GM12878 (cell line): ENCODE data around the gene ICA1.

Source experiments
- ASH2L ChIP-seq: fragments of 300-600, 200-600 bp; sonication (generic); IDR thresholded peaks from 2 replicates; pipeline ENCODE4 v1.6.1; 2017; ENCODE audit warnings: low read depth, mild to moderate bottlenecking, borderline replicate concordance
- ATF2 ChIP-seq: IDR thresholded peaks from 2 replicates; pipeline ENCODE4 v1.6.1; 2012; ENCODE audit warnings: low read length, inconsistent platforms
- BACH1 ChIP-seq: fragments of 450-650 bp; IDR thresholded peaks from 2 replicates; pipeline ENCODE4 v1.6.1; 2017; ENCODE audit warnings: mild to moderate bottlenecking, borderline replicate concordance
- EZH2 ChIP-seq: IDR thresholded peaks from 2 replicates; pipeline ENCODE4 v1.6.1; 2012; ENCODE audit warnings: low read depth, mild to moderate bottlenecking, control low read depth, inconsistent platforms, low read length, borderline replicate concordance; ENCODE audit not compliant: control insufficient read depth
- PAX5 ChIP-seq: IDR thresholded peaks from 2 replicates; pipeline ENCODE4 v1.6.1; 2011; ENCODE audit warnings: low read depth, low read length, borderline replicate concordance
- POLR2A ChIP-seq: IDR thresholded peaks from 2 replicates; pipeline ENCODE4 v1.6.1; 2011; ENCODE audit warnings: low read depth, mild to moderate bottlenecking, low read length
- POLR2AphosphoS5 ChIP-seq: IDR thresholded peaks from 2 replicates; pipeline ENCODE4 v1.6.1; 2011; ENCODE audit warnings: mild to moderate bottlenecking, low read length, inconsistent platforms
- SMAD1 ChIP-seq: fragments of 450-650 bp; IDR thresholded peaks from 2 replicates; pipeline ENCODE4 v1.6.1; 2018; ENCODE audit warnings: mild to moderate bottlenecking, low read depth; ENCODE audit not compliant: partially characterized antibody
- TBL1XR1 ChIP-seq: IDR thresholded peaks from 2 replicates; pipeline ENCODE4 v1.6.1; 2012; ENCODE audit warnings: low read depth, low read length, improper control_type of control experiment
- TCF3 ChIP-seq: IDR thresholded peaks from 2 replicates; pipeline ENCODE4 v1.6.1; 2012; ENCODE audit warnings: low read depth, mild to moderate bottlenecking, low read length, borderline replicate concordance; ENCODE audit not compliant: insufficient read depth
- ZNF384 ChIP-seq: IDR thresholded peaks from 2 replicates; pipeline ENCODE4 v1.6.1; 2012; ENCODE audit warnings: low read depth, mild to moderate bottlenecking, low read length, improper control_type of control experiment, borderline replicate concordance
- TF ChIP-seq, protein P1 (sequence below), 3 experiments: IDR thresholded peaks in 2 of 3; conservative IDR thresholded peaks in 1 of 3; 2 replicates each; pipeline ENCODE4 v1.5.1; 2011; ENCODE audit warnings: low read depth in 3 of 3, low read length in 3 of 3, mild to moderate bottlenecking in 3 of 3, control low read depth in 2 of 3, moderate library complexity in 2 of 3, inconsistent platforms in 1 of 3, mixed read lengths in 1 of 3; ENCODE audit not compliant: control insufficient read depth in 2 of 3, insufficient read depth in 1 of 3; ENCODE audit errors: extremely low read depth in 1 of 3
- TF ChIP-seq, protein P2 (sequence below): fragments of 450-650 bp; formaldehyde crosslinking; IDR thresholded peaks from 2 replicates; pipeline ENCODE4 v1.4.0; 2020; ENCODE audit warnings: mild to moderate bottlenecking, moderate library complexity

DNA sequence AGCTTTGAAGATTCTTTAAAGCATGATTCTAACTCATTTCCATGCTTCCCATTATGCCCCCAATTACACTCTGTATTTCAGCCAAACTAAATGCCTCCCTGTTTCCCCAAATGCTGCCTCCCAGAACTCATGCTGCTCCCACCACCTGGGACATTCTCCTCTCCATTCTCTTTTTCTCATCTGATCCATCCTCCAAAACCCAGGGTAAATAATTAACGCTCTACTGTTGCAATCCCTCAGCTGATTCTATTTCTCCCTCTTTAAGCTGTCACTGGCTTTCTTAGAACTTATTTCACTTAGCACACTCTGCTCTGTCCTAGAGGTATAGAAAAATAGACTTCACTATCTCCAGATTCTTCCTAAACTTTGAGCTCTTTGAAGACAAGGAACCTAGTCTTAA is 104.7 kb downstream of the ICA1 start:
- TF ChIP-seq SMAD1 (no peak), ATF2 (no peak), BACH1 (no peak), POLR2AphosphoS5 (no peak), TCF3 (no peak), PAX5 (no peak), ASH2L (no peak), EZH2 (no peak), ZNF384 (no peak), TBL1XR1 (no peak), POLR2A (no peak)
- TF ChIP-seq, protein P1, sequence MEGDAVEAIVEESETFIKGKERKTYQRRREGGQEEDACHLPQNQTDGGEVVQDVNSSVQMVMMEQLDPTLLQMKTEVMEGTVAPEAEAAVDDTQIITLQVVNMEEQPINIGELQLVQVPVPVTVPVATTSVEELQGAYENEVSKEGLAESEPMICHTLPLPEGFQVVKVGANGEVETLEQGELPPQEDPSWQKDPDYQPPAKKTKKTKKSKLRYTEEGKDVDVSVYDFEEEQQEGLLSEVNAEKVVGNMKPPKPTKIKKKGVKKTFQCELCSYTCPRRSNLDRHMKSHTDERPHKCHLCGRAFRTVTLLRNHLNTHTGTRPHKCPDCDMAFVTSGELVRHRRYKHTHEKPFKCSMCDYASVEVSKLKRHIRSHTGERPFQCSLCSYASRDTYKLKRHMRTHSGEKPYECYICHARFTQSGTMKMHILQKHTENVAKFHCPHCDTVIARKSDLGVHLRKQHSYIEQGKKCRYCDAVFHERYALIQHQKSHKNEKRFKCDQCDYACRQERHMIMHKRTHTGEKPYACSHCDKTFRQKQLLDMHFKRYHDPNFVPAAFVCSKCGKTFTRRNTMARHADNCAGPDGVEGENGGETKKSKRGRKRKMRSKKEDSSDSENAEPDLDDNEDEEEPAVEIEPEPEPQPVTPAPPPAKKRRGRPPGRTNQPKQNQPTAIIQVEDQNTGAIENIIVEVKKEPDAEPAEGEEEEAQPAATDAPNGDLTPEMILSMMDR (IDR thresholded peaks at IDR 0.05 in 2 of 3, conservative IDR thresholded peaks at IDR 0.05 in 1 of 3; ENCODE audit: control insufficient read depth in 2 of 3, extremely low read depth in 1 of 3, insufficient read depth in 1 of 3, low read depth in 3 of 3, low read length in 3 of 3): no peak
- TF ChIP-seq, protein P2, sequence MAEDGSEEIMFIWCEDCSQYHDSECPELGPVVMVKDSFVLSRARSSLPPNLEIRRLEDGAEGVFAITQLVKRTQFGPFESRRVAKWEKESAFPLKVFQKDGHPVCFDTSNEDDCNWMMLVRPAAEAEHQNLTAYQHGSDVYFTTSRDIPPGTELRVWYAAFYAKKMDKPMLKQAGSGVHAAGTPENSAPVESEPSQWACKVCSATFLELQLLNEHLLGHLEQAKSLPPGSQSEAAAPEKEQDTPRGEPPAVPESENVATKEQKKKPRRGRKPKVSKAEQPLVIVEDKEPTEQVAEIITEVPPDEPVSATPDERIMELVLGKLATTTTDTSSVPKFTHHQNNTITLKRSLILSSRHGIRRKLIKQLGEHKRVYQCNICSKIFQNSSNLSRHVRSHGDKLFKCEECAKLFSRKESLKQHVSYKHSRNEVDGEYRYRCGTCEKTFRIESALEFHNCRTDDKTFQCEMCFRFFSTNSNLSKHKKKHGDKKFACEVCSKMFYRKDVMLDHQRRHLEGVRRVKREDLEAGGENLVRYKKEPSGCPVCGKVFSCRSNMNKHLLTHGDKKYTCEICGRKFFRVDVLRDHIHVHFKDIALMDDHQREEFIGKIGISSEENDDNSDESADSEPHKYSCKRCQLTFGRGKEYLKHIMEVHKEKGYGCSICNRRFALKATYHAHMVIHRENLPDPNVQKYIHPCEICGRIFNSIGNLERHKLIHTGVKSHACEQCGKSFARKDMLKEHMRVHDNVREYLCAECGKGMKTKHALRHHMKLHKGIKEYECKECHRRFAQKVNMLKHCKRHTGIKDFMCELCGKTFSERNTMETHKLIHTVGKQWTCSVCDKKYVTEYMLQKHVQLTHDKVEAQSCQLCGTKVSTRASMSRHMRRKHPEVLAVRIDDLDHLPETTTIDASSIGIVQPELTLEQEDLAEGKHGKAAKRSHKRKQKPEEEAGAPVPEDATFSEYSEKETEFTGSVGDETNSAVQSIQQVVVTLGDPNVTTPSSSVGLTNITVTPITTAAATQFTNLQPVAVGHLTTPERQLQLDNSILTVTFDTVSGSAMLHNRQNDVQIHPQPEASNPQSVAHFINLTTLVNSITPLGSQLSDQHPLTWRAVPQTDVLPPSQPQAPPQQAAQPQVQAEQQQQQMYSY (CRISPR knock-in tag): no peak
